NT2/D1 (cell line): ENCODE data around the gene NDUFS4.

Source experiments
- YY1 ChIP-seq: IDR thresholded peaks from 2 replicates; pipeline ENCODE4 v1.6.1; 2011; ENCODE audit not compliant: insufficient read length, insufficient read depth
- ZNF274 ChIP-seq: IDR thresholded peaks from 2 replicates; pipeline ENCODE4 v1.6.1; 2011; ENCODE audit warnings: mild to moderate bottlenecking, low read depth, low read length

DNA sequence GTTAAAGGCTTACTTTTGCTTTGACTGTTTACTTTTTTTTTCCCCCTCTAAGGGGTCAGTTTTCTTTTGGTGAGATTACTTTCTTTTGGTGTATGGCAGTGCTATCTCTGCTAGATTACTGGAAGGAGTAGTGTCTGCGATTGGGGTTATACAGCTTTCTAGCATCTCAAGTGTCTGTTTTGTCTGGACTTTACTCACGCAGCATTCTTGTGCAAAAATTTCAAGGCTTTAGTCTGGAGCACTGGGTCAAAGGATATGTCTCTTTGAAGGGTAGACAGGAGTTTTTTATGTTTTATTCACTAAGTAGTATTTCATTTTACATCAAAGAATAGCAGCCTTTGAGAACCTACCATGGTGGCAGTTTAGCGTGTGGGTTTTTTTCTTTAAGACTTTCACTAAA is 52.6 kb downstream of the NDUFS4 start:
- TF ChIP-seq YY1 (no peak), ZNF274 (no peak)
